Measurements from ENCODE around the gene MMRN2. TPM values are rescaled to one million over a fixed set of nuclear protein-coding genes. Genes with fewer than 3 reads are reported as not detected.

MMRN2 gene
- total and polyA plus RNA-seq, 9 donors, result 11.3 to 44.6 (median 19.2) TPM

DNA sequence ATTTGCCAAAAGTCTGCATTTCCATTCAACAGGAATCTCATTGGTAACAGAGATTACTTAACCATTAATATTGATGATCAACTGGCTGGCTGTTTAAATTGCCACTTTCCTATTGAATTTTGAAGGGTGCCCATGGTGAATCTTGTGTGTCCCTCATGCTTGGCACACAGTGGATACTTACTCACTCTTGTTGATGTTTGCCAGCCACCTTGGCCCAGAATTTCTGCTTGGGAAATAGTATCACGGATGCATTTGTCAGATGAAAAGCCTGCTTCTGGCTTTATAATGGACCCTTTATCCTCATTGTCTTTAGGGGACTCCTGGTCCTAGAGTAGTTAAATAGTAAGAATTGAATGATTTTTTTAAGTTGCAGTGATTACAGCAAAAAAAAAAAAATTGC is 52.0 kb downstream of the MMRN2 start:
- WGBS, 3 donors, result 83 to 94% (median 91%) methylated on average over 1 of the region's 1 CpG
- no peak for DNase-seq

GRCh38 chr10:86904600-86904999 is 52.8 kb downstream of the MMRN2 start:
- 94 to 95% (median 94%) methylated on average over 2 of the region's 2 CpGs for WGBS, 3 donors
- Histone ChIP-seq H3K4me3 (no peak overlapping the region), H3K27me3 (no peaks in the 10 kb centered on the region), H3K4me1 (ENCODE audit: insufficient read depth) (peaks cover 5% of the 10 kb centered on the region), H3K36me3 (no peaks in the 10 kb centered on the region), H3K9me3 (no peaks in the 10 kb centered on the region), H3K27ac (no peak overlapping the region)
- intact Hi-C loops (cut with DNase I), result loop anchor here in 1 of 4 donors (5.0 kb wide), 1 partner anchor 212 kb away; no protein-coding TSS in a partner anchor
- DNase-seq, result no peak
- TF ChIP-seq POLR2A (IDR thresholded peaks at IDR 0.05) (no peak), EP300 (IDR thresholded peaks at IDR 0.05) (no peak)
- TF ChIP-seq, protein P1, sequence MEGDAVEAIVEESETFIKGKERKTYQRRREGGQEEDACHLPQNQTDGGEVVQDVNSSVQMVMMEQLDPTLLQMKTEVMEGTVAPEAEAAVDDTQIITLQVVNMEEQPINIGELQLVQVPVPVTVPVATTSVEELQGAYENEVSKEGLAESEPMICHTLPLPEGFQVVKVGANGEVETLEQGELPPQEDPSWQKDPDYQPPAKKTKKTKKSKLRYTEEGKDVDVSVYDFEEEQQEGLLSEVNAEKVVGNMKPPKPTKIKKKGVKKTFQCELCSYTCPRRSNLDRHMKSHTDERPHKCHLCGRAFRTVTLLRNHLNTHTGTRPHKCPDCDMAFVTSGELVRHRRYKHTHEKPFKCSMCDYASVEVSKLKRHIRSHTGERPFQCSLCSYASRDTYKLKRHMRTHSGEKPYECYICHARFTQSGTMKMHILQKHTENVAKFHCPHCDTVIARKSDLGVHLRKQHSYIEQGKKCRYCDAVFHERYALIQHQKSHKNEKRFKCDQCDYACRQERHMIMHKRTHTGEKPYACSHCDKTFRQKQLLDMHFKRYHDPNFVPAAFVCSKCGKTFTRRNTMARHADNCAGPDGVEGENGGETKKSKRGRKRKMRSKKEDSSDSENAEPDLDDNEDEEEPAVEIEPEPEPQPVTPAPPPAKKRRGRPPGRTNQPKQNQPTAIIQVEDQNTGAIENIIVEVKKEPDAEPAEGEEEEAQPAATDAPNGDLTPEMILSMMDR (IDR thresholded peaks at IDR 0.05), result no peak

More for the DNA sequence above, 52.0 kb downstream of the MMRN2 start:
- no peak for TF ChIP-seq POLR2A (IDR thresholded peaks at IDR 0.05)
- TF ChIP-seq, protein P1 (IDR thresholded peaks at IDR 0.05), result no peak
- no peak for TF ChIP-seq EP300 (IDR thresholded peaks at IDR 0.05)
- H3K4me1 ChIP-seq (ENCODE audit: insufficient read depth), result peaks cover 5% of the 10 kb centered on the region
- H3K9me3 ChIP-seq, result no peaks in the 10 kb centered on the region
- H3K4me3 ChIP-seq, result no peak overlapping the region
- no peaks in the 10 kb centered on the region for H3K36me3 ChIP-seq
- intact Hi-C loops (cut with DNase I), result no loop called here
- no peaks in the 10 kb centered on the region for H3K27me3 ChIP-seq
- no peak overlapping the region for H3K27ac ChIP-seq

DNA sequence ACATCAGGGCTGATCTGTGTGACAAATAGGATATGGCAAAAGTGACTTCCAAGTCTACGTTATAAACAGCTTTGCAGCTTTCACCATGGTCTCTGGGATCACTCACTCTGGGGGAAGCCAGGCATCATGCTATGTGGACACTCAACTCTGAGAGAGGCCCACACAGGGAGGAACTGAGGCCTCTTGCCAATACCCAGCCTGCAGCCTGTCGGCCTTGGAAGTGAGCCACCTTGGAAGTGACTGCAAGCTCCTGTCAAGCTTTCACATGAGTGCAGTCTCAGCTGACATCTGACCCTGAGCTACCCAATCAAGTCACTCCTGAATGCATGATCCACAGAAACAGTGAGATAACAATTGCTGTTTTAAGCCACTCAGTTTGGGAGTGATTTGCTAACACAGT is 56.5 kb downstream of the MMRN2 start:
- Histone ChIP-seq H3K36me3 (no peaks in the 10 kb centered on the region), H3K27me3 (no peaks in the 10 kb centered on the region), H3K4me3 (no peak overlapping the region), H3K27ac (peak overlapping the region in 1 of 2 donors; percentile 34), H3K4me1 (ENCODE audit: insufficient read depth) (peaks cover 6% of the 10 kb centered on the region), H3K9me3 (no peaks in the 10 kb centered on the region)
- WGBS, 3 donors, result 27 to 28% (median 27%) methylated on average over 2 of the region's 2 CpGs
- intact Hi-C loops (cut with DNase I), result loop anchor here in 1 of 4 donors (5.0 kb wide), 1 partner anchor 209 kb away; no protein-coding TSS in a partner anchor
- peak; percentile 57 to 84 (median 72) for DNase-seq
- TF ChIP-seq, protein P1 (IDR thresholded peaks at IDR 0.05), result no peak
- TF ChIP-seq POLR2A (IDR thresholded peaks at IDR 0.05) (no peak), EP300 (IDR thresholded peaks at IDR 0.05) (no peak)

GRCh38 chr10:86899670-86900276 is 57.6 kb downstream of the MMRN2 start:
- 3 to 10% (median 4%) methylated on average over 9 of the region's 9 CpGs for WGBS, 3 donors
- intact Hi-C loops (cut with DNase I), result loop anchor here in 3 of 4 donors (5.0 kb wide), 2 partner anchors 187 to 207 kb away; no protein-coding TSS in a partner anchor
- H3K27ac ChIP-seq, result no peak overlapping the region
- H3K36me3 ChIP-seq, result no peaks in the 10 kb centered on the region
- no peaks in the 10 kb centered on the region for H3K9me3 ChIP-seq
- peak; percentile 45 to 79 (median 57) for DNase-seq
- H3K4me3 ChIP-seq, result no peak overlapping the region
- no peaks in the 10 kb centered on the region for H3K27me3 ChIP-seq
- peaks cover 6% of the 10 kb centered on the region for H3K4me1 ChIP-seq (ENCODE audit: insufficient read depth)
- TF ChIP-seq EP300 (IDR thresholded peaks at IDR 0.05), result no peak
- no peak for TF ChIP-seq POLR2A (IDR thresholded peaks at IDR 0.05)
- TF ChIP-seq, protein P1 (IDR thresholded peaks at IDR 0.05), result peak; percentile 35 to 82 (median 81)
